ENCODE data around the gene BRIP1.
"Not testable (repeated sequence)": the region's sequence is repeated elsewhere in the genome, so short reads cannot be mapped to it uniquely, and the experiment has no call there.

Gene BRIP1

DNA sequence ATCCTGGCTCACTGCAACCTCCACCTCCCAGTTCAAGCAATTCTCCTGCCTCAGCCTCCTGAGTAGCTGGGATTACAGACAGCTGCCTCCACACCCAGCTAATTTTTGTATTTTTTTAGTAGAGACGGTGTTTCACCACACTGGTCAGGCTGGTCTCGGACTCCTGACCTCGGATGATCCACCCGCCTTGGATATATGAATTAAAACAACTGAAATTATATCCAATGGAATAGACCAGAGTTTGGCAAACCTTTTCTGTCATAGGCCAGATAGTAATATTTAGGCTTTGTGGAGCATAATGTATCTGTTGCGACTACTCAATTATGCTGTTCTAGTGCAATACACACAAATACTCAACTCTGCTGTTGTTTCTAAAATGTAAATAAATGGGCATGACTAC lies 178.5 kb downstream of the BRIP1 start:
- DNase-seq, result no peak

DNA sequence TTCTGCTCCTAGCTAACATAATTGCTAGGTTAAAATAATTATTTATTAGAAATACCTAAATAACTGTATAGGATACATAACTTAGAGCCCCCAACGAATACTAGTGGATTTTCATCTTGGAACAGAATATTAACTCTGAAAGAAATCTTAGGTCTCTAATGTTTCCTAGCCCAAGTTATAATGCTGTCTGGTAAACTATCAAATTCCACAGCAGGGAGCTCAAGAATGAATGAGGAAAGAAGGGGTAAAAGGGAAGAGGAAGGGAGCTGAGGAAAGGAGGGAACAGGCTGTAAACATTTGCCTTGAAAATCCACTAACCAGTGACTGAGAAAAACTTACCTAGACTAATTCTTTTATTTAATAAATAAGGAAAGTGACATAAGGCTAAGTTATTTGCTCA lies 179.2 kb downstream of the BRIP1 start:
- no peak for DNase-seq

DNA sequence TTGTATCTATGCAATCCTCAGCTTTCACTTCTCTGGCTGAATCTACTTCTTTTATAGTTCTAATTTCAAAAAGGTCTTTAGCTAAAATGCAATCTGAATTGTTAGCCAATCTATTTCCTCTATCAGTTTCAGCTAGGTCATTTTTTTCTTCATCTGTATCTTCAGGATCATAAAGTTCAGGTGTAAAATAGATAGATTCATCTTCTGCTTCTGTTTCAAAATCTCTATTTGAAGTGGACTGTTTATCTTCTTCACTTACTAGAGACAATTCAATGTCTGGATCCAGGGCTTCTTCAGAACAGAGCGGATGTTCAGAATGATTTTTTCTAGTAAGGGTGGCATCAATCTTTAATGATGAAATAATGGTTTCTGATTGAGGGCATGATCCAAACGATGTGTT lies 179.9 kb downstream of the BRIP1 start:
- DNase-seq, result no peak

DNA sequence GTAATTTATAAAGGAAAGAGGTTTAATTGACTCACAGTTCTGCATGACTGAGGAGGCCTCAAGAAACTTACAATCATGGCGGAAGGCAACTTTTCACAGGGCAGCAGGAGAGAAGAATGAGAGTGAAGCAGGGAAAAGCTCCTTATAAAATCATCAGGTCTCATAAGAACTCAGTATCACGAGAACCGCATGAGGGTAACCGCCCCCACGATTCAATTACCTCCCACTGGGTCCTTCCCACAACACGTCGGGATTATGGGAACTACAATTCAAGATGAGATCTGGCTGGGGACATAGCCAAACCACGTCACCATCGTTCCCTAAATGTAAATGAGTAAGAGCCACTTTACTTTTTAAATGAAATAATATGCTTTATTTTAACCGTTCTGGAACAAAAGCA lies 182.4 kb downstream of the BRIP1 start:
- no peak for DNase-seq

DNA sequence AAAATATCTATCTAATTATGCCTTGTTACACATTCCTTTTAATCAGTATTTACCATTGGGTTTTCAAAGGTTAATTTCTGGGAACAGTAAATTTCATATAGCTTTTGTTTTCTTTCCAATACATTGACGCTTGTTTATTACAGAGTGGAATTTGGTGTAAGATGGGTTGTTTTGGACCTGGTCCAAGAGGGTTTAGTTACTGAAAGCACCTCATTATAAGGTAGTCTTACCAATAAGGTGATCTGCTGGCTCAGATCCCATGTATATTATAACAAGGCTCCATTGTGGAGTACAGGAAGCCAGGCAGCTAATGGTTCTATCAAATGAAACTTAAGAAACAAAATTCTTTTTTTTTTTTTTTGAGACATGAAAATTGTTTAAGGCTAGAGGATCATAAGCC lies 185.0 kb downstream of the BRIP1 start:
- DNase-seq, result no peak

DNA sequence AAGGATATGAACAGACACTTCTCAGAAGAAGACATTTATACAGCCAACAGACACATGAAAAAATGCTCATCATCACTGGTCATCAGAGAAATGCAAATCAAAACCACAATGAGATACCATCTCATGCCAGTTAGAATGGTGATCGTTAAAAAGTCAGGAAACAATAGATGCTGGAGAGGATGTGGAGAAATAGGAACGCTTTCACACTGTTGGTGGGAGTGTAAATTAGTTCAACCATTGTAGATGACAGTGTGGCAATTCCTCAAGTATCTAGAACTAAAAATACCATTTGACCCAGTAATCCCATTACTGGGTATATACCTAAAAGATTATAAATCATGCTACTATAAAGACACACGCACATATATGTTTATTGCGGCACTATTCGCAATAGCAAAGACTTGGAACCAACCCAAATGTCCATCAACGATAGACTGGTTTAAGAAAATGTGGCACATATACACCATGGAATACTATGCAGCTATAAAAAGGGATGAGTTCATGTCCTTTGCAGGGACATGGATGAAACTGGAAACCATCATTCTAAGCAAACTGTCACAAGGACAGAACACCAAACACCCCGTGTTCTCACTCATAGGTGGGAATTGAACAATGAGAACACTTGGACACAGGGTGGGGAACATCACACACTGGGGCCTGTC lies 186.0 kb downstream of the BRIP1 start:
- DNase-seq, result not testable (repeated sequence)

DNA sequence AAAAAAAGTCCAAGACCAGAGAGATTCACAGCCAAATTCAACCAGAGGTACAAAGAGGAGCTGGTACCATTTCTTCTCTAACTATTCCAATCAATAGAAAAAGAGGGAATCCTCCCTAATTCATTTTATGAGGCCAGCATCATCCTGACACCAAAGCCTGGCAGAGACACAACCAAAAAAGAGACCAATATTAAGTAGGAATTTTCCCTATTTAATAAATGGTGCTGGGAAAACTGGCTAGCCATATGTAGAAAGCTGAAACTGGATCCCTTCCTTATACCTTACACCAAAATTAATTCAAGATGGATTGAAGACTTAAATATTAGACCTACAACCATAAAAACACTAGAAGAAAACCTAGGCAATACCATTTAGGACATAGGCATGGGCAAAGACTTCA lies 186.8 kb downstream of the BRIP1 start:
- DNase-seq, result not testable (repeated sequence)

DNA sequence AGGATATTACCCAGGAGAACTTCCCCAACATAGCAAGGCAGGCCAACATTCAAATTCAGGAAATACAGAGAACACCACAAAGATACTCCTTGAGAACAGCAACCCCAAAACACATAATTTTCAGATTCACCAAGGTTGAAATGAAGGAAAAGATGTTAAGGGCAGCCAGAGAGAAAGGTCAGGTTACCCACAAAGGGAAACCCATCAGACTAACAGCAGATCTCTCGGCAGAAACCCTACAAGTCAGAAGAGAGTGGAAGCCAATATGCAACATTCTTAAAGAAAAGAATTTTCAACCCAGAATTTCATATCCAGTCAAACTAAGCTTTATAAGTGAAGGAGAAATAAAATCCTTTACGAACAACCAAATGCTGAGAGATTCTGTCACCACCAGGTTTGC lies 188.7 kb downstream of the BRIP1 start:
- DNase-seq, result not testable (repeated sequence)

DNA sequence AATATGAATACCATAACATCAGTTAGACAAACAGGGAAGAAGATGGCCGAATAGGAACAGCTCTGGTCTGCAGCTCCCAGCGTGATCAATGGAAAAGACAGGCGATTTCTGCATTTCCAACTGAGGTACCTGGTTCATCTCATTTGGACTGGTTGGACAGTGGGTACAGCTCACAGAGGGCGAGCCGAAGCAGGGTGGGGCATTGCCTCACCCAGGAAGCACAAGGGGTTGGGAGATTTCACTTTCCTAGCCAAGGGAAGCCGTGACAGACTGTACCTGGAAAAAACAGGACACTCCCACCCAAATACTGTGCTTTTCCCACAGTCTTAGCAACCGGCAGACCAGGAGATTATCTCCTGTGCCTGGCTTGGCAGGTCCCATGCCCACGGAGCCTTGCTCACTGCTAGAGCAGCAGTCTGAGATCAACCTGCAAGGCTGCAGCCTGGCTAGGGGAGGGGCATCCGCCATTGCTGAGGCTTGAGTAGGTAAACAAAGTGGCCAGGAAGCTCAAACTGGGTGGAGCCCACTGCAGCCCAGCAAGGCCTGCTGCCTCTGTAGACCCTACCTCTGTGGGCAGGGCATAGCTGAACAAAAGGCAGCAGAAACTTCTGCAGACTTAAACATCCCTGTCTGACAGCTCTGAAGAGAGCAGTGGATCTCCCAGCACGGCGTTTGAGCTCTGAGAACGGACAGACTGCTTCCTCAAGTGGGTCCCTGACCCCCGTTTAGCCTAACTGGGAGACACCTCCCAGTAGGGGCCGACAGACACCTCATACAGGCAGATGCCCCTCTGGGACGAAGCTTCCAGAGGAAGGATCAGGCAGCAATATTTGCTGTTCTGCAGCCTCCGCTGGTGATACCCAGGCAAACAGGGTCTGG lies 190.1 kb downstream of the BRIP1 start:
- not testable (repeated sequence) for DNase-seq

DNA sequence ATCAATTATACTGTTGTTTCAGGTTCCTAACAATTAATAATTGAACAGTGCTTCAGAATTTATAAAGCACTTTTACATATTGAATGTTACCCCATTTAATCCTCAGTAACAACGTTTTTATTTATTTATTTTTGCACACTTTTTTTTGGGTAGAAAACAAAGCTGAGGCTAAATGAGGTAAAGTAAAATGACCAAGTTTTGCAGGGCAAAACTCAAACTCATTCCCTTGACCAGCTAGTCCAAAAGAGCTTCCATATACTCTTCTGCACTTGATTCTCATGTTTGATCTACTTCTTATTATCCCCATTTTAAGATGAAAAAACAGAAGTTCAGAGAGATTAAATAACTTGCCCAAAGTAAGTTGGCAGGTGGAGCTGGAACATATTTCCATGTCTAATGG lies 191.2 kb downstream of the BRIP1 start:
- DNase-seq, result no peak

DNA sequence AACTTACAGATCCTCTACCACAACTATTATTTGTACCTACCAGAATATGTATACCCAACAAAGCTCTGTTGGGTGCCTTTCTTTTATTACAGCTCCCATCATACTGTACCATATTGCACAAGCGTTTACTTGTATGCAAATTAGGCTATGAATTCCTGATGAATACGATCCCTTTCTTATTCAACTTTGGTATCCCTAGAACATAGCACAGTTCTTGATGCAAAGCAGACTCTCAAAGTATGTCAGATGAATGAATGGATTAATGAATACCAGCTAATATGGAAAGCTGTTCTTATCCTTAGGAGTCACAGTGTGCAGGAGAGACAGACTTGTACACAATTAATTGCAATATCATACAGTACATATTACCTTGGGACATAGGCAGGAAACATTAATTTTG lies 192.6 kb downstream of the BRIP1 start:
- no peak for DNase-seq

DNA sequence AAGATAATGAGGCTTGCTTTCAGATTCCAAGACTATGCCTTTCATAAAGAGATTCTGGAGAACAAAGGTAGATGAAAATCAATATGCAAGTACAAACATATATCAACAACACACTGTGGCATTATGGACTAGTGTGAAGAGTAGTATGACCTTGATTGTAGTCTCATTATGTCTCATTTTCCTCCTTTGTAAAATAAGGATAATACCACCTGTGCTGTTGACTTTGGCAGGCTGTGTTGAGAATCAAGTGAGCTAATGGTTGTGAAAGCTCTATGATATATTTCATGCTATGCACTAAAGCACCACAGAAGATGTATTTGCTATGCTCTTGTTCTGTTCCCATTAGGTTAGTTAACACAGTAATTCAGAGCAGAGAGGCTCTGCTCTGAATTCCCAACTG lies 193.8 kb downstream of the BRIP1 start:
- no peak for DNase-seq

DNA sequence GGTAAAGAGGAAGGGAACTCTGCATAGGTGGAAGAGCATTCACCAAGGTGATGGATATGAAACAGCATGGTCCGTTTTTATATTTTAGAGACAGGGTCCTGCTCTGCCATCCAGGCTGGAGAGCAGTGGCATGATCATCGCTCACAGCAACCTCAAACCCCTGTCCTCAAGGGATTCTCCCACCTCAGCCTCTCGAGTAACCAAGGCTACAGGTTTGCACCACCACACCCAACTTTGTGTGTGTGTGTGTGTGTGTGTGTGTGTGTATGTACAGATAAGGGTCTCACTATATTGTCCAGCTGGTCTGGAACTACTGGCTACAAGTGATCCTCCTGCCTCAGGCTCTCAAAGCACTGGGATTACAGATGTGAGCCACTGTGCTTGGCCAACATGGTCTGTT lies 194.8 kb downstream of the BRIP1 start:
- DNase-seq, result no peak

DNA sequence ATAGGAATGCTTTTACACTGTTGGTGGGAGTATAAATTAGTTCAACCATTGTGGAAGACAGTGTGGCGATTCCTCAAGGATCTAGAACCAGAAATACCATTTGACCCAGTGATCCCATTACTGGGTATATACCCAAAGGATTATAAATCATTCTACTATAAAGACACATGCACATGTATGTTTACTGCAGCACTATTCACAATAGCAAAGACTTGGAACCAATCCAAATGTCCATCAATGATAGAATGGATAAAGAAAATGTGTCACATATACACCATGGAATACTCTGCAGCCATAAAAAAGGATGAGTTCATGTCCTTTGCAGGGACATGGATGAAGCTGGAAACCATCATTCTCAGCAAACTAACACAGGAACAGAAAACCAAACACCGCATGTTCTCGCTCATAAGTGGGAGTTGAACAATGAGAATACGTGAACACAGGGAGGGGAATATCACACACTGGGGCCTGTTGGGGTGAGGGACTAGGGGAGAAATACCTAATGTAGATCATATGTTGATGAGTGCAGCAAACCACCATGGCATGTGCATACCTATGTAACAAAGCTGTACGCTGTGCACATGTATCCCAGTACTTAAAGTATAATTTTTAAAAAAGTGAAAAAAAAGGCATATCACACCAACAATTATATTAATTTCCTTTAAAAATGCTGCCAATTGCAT lies 196.8 kb downstream of the BRIP1 start:
- DNase-seq, result not testable (repeated sequence)

DNA sequence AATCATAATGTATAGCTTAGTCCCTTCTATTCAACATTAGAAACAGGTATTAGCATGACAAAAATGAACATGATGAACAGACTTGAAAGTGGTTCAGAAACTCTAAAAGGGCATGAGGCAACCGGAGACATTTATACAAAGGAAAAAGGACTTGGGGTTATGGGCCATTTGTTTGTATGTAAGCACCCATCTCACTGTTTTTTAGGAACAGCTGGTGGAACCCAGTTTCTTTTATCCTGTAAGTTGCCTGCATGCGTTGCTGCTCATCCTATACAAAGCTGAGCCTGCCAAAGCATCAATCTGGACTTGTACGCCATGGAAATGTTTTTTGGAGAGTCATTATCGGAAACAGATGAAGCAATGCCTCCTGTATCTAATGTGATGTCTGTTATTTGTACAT lies 200.0 kb downstream of the BRIP1 start:
- DNase-seq, result no peak

DNA sequence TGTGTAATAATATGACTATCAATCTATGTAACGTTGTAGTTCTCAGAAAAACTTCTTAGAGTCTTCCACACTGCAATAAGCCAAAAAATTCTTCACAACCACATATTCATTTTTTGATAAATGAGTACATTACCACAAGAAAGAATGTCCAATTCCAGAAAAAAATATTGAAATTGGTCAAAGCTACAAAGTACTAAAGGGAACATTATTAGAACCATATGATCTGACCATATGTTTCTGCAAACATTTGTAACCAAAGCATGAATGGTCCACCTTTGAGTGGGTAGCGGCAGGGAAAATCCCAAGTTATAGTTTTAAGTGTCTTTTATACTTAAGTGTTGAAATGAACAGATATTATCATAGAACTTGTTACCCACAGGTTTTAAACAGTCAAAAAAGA lies 200.6 kb downstream of the BRIP1 start:
- DNase-seq, result no peak

DNA sequence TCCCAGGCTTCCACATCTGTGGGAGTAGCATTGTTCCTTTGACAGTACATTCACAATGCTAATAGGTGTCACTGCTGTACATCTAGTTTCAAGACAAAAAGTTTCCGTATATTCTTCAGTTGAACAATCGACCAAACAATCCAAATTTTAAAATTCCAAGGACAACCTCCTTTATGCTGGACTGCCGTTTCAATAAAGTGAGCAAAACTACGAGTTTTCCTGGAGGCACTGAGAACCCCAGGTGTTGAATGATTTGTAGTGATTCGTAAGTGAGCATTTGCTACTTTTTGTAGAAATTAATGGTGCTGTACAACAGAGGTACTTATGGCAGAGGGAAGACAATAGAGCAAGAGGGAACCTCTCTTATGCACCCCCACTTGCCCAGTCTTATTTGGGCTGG lies 201.1 kb downstream of the BRIP1 start:
- DNase-seq, result no peak

DNA sequence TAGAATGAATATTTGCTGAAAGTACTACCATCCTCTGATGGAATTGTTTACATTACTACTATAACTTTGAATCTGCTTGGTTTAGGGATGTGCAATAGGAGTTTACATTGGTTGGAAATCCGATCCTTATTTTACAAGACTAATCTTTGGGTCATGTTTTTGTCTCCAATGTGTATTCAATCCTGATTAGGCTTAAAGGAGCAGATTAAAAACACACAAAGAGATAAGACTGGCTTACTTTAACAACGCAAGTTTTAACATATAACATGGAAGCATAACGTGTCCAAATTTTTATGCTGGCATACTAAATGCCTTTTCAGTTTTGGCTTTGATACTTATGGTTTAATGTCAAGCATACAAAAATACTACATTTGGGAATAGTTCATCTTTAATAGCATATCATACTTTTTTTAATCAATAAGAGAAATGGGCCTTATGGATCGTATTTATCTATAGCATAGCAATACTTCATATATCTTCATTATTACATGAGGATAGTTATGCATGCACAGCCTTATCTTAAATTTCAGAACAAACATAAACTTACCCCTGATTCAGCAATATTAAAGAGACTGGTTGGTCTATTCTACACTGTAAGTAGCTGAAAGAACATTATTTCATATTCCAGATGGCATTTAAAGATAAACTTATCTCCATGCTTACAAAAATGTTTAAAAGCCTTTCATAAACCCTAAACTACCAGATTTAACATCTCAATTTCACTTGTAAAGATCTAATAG lies 202.4 kb downstream of the BRIP1 start:
- no peak for DNase-seq

DNA sequence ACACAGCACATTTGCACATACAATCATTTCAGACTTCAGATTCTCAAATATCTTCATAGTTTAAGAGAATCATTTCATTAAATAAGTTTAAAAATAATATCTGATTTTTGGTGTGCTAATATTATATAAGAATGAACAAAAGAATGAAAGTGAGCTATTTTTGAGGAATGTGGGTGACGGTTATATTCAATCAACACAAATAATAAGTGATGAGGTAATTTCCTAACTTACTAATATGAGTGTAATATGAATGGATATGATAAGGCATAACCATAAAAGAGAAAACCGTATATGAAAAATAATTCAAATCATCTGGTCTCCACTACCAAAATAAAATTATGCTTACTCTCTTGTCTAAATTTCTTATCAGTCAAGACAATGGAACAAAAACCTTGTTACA lies 203.9 kb downstream of the BRIP1 start:
- DNase-seq, result no peak

DNA sequence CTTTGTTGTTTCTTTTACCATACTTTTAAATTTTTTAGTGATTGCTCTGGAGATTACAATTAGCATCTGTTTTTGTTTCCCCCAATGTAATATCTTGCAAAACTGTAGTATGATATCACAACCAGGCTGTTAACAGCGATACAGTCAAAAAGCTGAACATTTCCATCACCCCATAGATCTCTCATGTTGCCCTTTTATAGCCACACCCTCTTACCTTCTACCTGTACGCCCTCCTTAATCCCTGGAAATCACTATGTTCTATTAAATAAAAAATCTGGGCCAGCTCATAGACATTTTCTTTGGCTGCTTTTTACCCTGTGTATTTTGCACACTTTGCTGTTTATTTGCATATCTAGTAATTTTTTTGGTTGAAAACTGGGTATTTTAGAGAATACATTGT lies 205.1 kb downstream of the BRIP1 start:
- no peak for DNase-seq

DNA sequence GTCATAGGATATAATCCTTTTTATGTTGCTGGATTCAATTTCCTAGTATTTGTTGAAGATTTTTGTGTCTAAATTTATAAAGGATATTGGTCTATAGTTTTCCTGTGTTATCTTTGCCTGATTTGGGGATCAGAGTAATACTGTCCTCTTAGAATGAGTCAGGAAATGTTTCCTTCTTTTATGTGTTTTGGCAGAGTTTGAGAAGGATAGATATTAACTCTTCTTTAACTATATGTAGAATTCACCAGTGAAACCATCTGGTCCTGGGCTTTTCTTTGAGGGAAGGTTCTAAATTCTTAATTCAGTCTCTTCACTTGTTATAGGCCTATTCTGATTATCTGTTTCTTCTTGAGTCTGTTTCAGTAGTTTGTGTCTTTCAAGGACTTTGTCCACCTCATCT lies 206.0 kb downstream of the BRIP1 start:
- no peak for DNase-seq

DNA sequence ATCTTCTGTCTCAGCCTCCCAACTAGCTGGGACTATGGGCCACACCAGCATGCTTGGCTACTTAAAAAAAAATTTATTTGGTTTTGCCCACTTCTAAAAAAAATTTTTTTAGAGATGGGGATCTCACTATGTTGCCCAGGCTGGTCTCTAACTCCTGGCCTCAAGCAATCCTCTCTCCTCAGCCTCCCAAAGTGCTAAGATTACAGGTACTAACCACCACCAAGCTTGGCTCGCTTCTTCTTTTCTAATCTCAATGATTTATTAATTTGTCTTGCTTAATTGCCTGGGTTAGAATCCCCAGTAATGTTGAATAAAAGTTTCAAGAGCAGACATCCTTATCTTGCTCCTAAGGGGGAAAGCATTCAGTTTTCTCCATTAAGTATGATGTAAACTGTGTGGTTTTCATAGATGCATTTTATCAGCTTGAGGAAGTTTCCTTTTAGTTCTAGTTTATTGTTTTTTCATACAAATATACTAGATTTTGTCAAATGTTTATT lies 206.6 kb downstream of the BRIP1 start:
- no peak for DNase-seq

DNA sequence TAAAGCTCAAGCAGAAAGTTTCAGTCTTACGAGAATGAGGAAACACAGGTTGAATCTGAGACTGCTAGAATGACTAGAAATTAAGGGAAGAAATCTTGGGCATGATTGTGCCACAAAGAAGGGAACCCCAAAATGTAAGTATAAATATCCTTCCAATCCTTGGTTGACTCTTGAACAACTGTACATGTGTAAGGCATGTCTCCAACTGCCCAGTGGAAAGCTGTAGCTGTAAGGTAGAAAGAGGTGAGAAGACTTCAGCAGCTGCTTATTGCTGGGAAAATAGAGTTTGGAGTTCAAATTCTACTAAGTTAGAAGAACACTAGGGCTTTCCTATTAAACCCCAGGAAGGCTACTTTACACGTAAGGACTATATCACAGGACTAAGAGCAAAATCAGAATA lies 212.6 kb downstream of the BRIP1 start:
- DNase-seq, result no peak
